ENCODE measurements around the gene ITGB1.
A peak's percentile ranks its signal among the peaks of the same experiment; 100 is the strongest.
"Not testable (repeated sequence)": the region's sequence is repeated elsewhere in the genome, so short reads cannot be mapped to it uniquely, and the experiment has no call there.

The ITGB1 gene

DNA sequence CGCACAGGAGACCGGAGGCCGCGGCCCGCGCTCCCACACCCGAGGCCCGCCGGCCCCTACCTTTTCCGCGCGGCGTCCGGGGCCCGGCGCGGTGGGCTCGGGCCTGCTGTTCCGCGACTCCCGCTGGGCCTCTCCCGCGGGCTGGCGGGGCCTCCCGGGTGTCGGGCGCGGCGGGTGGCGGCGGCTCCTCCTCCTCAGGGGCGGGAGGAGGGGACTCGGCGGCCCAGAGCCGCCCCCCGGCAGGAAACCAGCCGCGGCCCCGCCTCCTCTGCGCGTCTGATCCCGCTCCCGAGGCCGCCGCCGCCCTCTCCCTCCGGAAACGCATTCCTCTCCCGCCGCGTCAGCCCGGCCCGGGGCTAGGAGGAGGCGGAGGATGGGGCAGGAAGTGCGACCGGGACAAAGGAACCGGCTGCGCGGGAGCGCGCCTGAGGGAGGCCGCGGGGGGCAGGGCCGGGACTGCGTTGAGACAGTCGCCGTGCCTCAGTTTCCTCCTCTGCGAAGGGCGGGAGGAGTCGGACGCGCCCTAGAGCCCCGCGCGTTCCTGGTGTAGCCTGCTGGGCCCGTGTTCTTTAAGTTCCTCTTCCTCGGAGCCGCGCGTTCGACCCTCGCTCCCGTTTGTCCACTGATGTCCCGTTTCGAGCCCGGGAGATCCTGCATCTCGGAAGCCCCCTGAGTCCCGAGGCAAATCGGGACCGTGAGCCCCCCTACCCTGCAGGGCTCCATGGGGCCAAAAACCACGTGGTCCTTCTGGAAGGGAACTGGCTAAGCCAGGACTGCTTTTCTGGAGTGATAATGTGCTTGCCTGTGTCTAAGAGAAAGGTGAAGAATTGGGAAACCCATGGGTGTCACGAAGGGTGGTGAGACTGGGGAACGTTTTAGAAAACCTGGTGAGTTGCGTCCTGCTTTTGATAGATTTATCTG, at the start of gene ITGB1:
Gene ITGB1, minus strand, starts transcription at position 146 of the 921 bp plus-strand sequence. CDS start 22,672 bp downstream, outside the sequence.
- peak; percentile 69 for DNase-seq (ENCODE audit: low read depth)

DNA sequence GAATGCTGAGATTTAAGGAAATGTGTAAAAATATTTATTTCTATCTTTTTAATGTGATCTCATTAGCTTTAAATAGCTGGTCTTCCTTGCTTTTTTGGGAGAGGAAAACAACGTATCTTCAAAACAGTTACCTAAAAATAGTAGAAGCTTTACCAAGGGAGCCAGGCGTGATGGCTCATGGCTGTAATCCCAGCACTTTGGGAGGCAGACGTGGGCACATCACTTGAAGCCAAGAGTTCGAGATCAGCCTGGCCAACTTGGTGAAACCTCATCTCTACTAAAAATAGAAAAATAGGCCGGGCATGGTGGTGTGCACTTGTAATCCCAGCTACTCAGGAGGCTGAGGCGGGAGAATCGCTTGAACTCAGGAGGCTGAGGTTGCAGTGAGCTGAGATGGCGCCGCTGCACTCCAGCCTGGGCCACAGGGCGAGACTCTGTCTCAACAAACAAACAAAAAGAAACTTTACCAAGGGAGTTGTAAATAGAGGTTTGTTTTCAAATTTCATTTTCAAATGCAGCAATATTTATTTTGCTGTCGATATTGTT, 48.4 kb upstream of the ITGB1 start:
- no peak for DNase-seq (ENCODE audit: low read depth)

DNA sequence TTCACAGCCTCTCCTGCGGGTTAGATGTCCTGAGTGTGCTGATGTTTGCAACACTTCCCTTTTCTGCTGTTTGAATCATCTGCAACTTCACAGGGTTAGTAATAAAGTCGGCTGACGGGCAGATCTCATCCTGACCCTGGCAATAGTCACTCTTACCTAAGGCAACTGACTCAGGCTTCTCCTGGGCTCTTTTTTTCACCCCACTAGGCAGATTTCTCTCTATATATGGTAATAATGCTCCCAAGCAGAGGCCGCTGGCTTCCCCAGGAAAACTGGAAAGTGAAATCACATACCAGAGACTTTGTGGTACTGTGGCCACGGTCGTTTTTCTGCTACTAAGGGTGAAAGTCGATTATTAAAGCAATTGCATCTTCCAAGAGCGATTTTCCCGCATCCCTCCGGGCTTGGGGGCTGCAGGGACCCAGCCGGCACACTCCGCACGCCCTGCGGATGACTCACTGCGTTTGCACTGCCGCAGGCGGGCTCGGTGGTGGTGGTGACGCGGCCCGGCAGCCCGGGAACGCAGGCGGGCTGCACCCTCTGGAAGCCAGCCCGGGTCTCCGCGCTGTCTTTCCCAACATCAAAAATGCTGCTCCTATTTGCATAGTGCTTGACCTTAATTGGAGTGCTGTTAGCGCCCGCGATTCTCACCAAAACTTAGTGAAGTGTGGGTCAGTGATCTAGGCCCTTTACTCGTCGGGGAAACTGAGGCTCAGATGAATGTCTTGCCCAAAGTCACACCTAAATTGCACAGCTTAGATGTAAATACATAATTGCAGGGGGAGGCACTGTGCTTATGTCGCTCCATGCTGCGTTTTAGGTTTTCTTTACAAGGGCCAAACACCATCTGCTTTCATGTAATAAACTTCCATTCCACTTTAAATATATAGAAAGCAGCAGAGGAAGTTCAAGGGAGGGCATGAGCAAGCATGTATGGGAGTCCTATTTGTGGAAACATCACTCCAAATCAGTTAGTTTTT, 47.6 kb upstream of the ITGB1 start:
- DNase-seq (ENCODE audit: low read depth): no peak

DNA sequence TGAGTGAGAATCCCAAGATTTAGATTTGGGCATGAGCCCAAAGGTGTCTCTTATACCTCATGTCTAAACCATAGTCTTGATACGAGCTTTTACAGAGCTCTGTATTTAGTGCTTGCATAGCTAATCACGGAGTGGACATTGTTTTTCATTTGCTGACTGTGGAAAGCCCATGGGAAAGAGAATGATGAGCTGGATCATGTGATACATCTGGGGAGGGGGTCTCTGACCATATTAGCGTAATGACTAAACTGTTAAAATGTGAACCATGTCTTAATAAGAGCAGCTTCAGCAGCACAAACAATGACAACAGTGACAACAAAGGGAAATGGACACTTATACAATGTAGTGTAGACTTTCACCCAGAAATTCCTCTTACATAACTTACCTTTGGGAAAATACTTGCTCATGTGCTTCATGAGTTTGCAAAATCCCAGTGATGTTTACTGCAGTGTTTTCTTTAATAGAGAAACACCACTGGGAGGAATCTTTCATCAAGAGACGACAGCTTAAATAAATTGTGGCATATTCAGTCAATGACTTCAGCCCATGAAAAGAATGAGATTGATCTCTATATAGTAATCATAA, 44.0 kb upstream of the ITGB1 start:
- DNase-seq (ENCODE audit: low read depth): no peak

DNA sequence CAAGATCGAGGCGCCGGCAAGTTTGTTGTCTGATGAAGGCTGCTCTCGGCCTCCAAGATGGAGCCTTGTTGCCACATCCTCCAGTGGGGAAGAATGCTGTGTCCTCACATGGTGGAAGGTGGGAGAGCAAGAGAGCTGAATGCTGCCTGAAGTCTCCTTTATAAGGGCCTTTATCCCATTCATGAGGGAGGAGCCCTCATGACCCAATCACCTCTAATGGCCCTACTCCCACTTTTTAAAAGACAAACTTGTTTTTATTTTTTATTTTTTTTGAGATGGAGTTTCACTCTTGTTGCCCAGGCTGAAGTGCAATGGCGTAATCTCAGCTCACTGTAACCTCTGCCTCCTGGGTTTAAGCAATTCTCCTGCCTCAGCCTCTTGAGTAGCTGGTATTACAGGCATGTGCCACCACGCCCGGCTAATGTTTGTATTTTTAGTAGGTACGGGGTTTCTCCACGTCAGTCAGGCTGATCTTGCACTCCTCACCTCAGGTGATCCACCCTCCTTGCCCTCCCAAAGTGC, 40.1 kb upstream of the ITGB1 start:
- DNase-seq (ENCODE audit: low read depth): not testable (repeated sequence)

DNA sequence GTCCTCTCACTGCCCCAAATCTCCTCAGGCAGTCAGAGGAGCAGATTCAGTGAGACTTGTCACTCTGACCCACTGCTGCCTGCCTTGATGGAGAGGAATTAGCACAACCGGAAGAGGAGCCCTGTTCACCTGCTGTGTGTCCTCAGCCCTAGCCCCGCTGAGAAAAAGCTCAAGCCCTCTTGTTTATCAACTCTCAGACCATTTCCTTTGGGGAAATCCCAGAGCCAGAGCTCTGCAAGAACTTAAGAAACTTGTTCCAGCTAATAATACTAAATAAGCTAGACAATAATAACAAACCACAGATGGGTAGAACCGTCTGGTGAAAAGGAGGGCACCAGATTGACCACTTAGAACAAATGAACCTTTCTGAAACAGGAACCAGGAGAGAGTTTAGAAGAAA, 37.7 kb upstream of the ITGB1 start:
- no peak for DNase-seq (ENCODE audit: low read depth)

DNA sequence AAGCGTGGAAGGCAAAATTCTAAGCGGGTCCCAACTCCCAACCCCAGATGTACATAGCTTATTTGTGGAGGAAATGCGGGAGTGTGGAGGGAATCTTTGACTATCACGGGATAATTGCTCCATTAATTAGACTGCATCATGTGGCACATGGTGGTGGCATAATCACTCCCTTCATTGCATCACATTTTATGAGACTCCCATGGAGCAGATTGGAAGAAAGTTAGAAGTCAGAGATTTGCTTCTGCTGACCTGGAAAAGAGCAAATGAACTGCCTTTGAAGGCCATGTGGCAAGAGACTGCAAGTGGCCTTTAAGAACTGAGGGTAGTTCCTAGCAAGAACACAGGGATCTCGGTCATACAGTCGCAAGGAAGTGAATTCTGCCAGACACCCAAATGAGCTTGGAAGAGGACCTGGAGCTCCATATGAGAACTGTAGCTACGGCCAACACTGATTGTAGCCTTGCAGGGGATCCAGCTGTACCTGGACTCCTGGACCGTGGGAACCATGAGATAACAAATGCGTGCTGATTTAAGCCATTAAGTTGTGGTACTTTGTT, 37.1 kb upstream of the ITGB1 start:
- DNase-seq (ENCODE audit: low read depth): no peak

DNA sequence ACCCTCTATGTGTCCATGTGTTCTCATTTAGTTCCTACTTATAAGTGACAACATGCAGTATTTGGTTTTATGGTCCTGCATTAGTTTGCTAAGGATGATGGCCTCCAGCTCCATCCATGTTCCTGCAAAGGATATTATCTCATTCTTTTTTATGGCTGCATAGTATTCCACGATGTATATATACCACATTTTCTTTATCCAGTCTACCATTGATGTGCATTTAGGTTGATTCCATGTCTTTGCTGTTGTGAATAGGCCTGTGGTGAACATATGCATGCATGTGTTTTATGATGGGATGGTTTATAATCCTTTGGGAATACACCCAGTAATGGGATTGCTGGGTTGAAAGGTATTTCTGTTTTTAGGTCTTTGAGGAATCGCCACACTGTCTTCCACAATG, 36.6 kb upstream of the ITGB1 start:
- DNase-seq (ENCODE audit: low read depth): not testable (repeated sequence)

DNA sequence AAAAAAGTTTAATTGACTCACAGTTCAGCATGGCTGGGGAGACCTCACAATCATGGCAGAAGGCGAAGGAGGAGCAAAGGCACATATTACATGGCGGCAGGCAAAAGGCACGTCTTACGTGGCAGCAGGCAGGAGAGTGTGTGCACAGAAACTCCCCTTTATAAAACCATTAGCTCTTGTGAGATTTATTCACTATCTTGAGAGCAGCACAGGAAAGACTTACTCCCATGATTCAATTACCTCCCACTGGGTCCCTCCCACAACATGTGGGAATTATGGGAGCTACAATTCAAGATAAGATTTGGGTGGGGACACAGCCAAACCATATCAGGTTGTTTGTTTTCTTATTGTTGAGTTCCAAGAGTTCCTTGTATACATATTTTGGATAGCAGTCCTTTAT, 34.3 kb upstream of the ITGB1 start:
- DNase-seq (ENCODE audit: low read depth): not testable (repeated sequence)

DNA sequence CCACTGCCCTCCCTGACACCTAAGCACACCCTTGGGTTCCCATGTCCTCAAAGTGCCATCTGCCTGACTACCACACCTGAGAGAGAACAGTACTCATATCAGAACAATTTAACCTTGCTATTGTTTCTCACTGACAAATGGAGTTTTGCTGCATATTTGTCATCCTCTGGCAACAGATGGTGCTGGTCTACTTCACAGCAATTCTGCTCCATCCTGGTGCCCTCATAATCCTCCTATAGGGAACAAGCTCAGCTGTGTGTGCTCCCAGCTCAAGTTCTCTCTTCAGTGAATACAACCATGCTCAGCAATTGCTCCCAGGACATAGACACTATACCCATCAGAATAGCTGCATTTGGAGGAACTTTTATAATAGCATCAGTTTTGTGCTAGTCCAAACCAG, 32.8 kb upstream of the ITGB1 start:
- DNase-seq (ENCODE audit: low read depth): no peak

DNA sequence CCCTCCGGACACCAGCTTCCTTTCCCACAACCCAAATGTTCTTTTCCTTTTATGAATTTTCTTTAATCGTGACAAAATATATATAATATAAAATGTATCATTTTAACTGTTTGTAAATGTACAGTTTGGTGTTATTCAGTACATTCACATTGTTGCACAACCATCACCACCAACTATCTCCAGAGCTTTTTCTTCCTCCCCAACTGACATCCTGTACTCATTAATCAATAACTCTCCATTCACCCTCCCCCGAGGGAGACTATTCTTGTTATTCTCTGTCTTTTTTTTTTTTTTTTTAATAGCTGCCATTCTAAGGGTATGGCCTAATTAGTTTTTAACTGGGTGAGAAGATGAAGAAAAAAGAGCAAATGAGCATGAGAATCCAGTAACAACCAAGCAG, 30.6 kb upstream of the ITGB1 start:
- DNase-seq (ENCODE audit: low read depth): no peak

DNA sequence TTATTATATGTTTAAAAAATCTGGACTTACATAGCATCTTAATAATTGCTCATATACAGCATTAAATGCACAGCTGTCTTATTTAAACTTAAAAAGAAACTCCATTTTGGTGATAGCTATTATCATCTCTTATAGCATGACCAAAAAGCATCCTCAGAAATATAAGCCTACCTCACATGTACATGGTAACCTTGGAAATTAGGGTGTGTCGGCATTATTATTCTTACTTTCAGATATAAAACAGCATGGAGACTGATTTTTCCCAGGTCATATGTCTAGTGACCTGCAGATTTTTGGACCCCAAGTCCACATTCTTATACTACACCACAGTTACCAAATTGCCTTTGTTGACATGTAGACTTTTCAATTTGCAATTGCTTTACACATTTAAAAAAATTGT, 29.1 kb upstream of the ITGB1 start:
- no peak for DNase-seq (ENCODE audit: low read depth)

DNA sequence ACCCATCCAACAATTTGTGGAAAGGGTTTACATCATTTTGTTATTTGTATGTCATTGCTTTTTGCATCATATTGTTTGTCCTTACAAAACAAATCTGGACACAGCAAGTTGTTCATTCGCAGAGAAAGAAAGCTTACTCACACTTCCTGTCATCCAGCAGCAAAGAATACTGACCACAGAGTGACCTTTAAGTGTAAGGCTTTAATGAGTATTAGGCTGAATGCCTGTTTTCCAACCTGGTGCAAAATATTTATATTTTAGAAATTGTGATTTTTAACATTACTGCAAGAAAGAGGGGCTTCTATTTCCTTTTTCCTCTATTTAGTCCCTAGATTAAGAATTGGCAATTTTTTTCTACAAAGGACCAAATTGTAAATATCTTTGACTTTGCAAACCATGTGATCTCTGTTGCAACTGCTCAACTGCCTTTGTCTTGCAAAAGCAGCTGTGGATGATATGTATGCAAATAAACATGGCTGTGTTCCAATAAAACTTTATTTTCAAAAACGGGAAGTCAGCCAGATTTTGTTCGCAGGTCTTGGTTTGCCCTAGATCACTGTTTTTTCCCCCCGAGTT, 27.8 kb upstream of the ITGB1 start:
- DNase-seq (ENCODE audit: low read depth): no peak

DNA sequence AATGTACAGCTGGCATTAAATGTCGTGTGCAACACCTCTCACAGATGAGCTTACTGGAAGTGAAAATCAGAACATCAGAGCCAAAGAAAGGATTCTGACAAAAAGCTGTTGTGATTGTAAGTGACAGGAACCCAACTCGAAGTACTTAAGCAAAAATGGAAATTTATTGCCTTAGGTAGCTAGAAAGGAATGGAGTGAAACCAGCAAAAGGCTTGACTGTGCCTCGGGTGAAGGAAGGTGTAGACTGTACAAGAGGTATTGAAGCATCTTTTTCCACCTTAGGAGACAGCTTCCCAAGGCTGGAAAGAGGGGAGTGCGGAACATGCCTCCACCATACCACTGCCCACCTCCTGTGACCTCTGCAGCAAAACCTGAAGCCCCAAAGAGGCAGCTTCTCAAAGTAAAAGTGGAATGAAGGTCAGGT, 27.3 kb upstream of the ITGB1 start:
- no peak for DNase-seq (ENCODE audit: low read depth)

DNA sequence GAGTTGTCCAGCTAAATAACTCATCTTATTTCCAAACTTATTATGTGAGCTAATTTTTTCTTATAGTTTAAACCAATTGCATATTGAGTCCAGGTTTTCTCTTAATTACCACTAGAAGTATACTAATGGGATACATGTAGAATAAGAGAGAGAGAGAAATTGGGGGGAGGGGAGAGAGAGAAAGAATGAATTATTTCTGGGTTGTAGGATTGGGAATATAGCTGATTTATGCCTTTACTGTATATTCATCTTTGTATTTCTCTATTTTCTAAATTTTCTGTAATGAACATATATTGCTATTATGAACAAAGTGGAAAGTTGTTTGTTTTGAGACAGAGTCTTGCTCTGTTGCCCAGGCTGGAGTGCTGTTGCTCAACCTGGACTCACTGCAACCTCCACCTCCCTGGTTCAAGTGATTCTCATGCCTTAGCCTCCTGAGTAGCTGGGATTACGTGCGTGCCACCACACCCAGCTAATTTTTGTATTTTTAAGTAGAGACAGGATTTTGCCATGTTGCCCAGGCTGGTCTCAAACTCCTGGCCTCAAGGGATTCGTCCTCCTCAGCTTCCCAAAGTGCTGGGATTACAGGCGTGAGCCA, 26.1 kb upstream of the ITGB1 start:
- DNase-seq (ENCODE audit: low read depth): no peak

DNA sequence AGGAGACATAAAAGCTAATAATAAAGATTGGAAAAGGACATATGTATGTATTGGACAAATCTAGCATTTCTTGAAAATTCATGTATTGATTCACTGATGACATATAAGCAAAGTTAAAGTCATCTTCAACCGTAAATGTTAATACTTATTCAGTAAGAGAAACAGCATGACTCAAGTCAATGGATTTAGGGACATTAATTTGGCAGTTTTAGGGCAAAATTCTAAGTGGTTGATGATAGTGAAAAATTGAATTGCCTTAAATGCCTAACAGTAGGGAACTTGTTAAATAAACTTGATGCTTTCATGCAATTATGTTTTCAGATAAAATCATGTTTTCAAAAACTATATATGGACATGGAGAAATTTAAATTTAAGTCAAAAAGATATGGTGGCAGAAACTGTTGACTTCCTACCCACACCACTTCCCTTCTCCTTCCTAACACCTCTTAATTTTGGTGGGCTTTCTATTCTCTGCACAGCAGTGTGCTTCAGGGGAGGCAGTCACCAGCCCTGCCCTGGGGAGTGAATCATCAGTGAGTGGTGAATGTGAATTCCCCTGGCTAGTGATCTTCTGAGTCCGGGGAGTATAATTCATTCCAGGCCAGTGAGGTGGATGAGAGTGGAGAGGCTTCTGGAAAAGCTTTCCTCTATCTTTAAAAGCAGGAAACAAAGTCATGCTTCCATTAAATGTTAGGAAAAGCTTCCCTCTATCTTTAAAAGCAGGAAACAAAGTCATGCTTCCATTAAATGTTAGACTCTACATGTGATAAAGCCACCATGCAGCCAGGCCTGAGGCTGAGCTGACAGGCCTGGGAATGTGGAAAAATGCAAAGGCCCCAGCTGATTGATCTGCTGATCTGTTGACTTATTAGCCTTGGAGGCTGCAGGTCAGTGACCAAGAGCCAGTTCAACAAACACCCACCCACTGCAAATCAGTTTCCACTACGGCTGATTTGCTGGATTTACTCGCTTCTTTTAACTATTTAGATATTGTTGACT, 25.2 kb upstream of the ITGB1 start:
- peak; percentile 39 for DNase-seq (ENCODE audit: low read depth)

DNA sequence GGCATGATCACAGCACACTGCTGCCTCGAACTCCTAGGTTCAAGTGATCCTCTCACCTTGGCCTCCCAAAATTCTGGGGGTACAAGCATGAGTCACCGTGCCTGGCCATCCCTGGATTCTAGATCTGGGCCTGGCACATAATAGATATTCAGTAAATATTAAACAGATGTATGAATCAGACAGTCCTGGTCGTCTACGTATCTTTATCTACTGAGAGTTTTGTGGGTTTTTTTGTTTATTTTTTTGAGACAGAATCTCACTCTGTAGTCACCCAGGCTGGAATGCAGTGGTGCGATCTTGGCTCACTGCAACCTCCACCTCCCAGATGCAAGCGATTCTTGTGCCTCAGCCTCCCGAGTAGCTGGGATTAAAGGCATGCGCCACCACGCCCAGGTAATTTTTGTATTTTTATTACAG, 24.3 kb upstream of the ITGB1 start:
- DNase-seq (ENCODE audit: low read depth): no peak

DNA sequence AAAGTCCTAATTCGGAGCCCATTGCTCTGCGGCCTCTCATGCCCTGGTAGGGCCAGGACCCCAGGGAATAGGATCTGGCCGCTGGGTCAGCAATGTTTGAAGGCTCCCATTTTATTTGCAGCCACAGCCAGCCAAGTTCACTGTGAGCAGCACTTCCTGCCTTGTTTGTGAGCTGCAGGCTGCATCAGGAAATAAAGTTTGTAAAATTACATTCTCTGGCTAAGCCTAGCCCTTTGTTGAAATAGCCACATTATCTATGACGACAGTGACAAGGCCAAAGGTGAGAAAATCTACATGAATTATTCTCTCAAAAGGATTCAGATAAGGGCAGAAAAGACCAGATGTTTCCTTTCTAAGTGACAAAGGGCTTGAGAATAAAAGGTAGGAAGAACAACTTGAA, 23.7 kb upstream of the ITGB1 start:
- DNase-seq (ENCODE audit: low read depth): no peak
